Loucy (cell line): ENCODE measurements around the gene PCTP.

Experiments
- H2AFZ ChIP-seq: fragments of 200-600 bp; sonication (generic); 2 replicates; pipeline ENCODE4 v1.6.0; 2016; ENCODE audit warnings: antibody characterized with exemption, mild to moderate bottlenecking, low read length, moderate library complexity
- H3F3A ChIP-seq: fragments of 200-600 bp; 2 replicates; pipeline ENCODE4 v1.6.0; 2016; ENCODE audit warnings: antibody characterized with exemption, low read depth, mild to moderate bottlenecking
- H3K27me3 ChIP-seq: fragments of 200-600 bp; sonication (generic); 2 replicates; pipeline ENCODE4 v1.6.1; 2014; ENCODE audit warnings: low read length, mild to moderate bottlenecking; ENCODE audit not compliant: insufficient read depth, poor library complexity, severe bottlenecking
- H3K36me3 ChIP-seq: fragments of 200-600 bp; sonication (generic); 2 replicates; pipeline ENCODE4 v1.6.1; 2016; ENCODE audit warnings: low read length; ENCODE audit not compliant: insufficient read depth
- H3K4me1 ChIP-seq: fragments of 200-600 bp; sonication (generic); 2 replicates; pipeline ENCODE4 v1.5.1; 2014; ENCODE audit warnings: low read length, mild to moderate bottlenecking; ENCODE audit not compliant: insufficient read depth, poor library complexity, severe bottlenecking
- H3K4me2 ChIP-seq: fragments of 200-600 bp; sonication (generic); 2 replicates; pipeline ENCODE4 v1.6.0; 2014; ENCODE audit warnings: antibody characterized with exemption, low read length, low read depth, mild to moderate bottlenecking; ENCODE audit not compliant: poor library complexity, severe bottlenecking
- H3K4me3 ChIP-seq: fragments of 200-600 bp; sonication (generic); 2 replicates; pipeline ENCODE4 v1.5.1; 2014; ENCODE audit warnings: low read length, mild to moderate bottlenecking, mixed read lengths; ENCODE audit not compliant: poor library complexity, severe bottlenecking
- H3K79me2 ChIP-seq: fragments of 200-600 bp; sonication (generic); 2 replicates; pipeline ENCODE4 v1.6.1; 2014; ENCODE audit warnings: low read length; ENCODE audit not compliant: insufficient read depth
- H3K9ac ChIP-seq: fragments of 200-600 bp; sonication (generic); 2 replicates; pipeline ENCODE4 v1.6.0; 2014; ENCODE audit warnings: mild to moderate bottlenecking, low read depth, low read length, moderate library complexity; ENCODE audit not compliant: poor library complexity, severe bottlenecking
- H3K9me2 ChIP-seq: fragments of 200-600 bp; sonication (generic); replicated peaks from 2 replicates; pipeline ENCODE4 v1.6.1; 2016; ENCODE audit warnings: low read depth, low read length, mixed read lengths
- H3K9me3 ChIP-seq: fragments of 200-600 bp; sonication (generic); 2 replicates; pipeline ENCODE4 v1.6.1; 2014; ENCODE audit warnings: mild to moderate bottlenecking, antibody characterized with exemption, low read length, low read depth; ENCODE audit not compliant: insufficient read depth
- H4K20me1 ChIP-seq: fragments of 200-600 bp; sonication (generic); 2 replicates; pipeline ENCODE4 v1.6.0; 2014; ENCODE audit warnings: antibody characterized with exemption, low read length, mild to moderate bottlenecking; ENCODE audit not compliant: insufficient read depth, poor library complexity, severe bottlenecking
- CTCF ChIP-seq: fragments of 200-600 bp; sonication (generic); conservative IDR thresholded peaks from 2 replicates; pipeline ENCODE4 v1.5.1; 2014; ENCODE audit warnings: mild to moderate bottlenecking, antibody characterized with exemption, low read length
- EZH2phosphoT487 ChIP-seq: fragments of 200-600 bp; IDR thresholded peaks from 2 replicates; pipeline ENCODE4 v1.6.1; 2018; ENCODE audit warnings: antibody characterized with exemption, mild to moderate bottlenecking, moderate library complexity, borderline replicate concordance

Gene PCTP

DNA sequence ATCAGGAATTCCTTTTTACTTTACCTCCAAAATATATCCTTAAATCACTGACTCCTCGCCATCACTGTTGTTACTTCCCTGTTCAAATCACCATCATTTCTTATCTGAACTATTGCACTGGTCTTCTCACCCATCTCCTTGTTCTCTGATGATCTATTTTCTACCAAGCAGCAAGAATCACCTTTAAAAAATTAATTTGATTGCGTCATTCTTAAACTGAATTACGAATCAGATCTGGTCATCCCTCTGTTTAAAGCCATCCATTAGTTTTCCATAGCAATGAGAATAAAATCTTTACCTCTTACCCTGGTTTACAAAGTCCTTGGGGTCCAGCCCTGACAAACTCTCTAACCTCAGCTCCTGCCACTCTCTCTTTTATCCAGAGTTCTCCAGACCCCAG, 14.6 kb downstream of the PCTP start:
- H3K9me3 ChIP-seq, result no peaks in the 10 kb centered on the region
- no peak for TF ChIP-seq EZH2phosphoT487
- TF ChIP-seq CTCF, result no peak
- H2AFZ ChIP-seq, result no peak overlapping the region
- no peak overlapping the region for H3K4me2 ChIP-seq
- H3K4me3 ChIP-seq, result no peak overlapping the region
- H3K27me3 ChIP-seq, result no peaks in the 10 kb centered on the region
- H3K79me2 ChIP-seq, result 0 out of 2 replicates have a peak, but pooled peaks cover 4% of the 10 kb centered on the region
- no peaks in the 10 kb centered on the region for H3F3A ChIP-seq
- H3K9me2 ChIP-seq, result no peaks in the 10 kb centered on the region
- no peaks in the 10 kb centered on the region for H4K20me1 ChIP-seq
- H3K36me3 ChIP-seq, result peaks cover 16% of the 10 kb centered on the region; the same call in 1 of the 2 replicates
- no peak overlapping the region for H3K9ac ChIP-seq
- H3K4me1 ChIP-seq, result no peaks in the 10 kb centered on the region

GRCh38 chr17:55768936-55769624, 18.2 kb downstream of the PCTP start:
- H3K9ac ChIP-seq, result no peak overlapping the region
- H3K9me2 ChIP-seq, result no peaks in the 10 kb centered on the region
- 0 out of 2 replicates have a peak, but pooled peaks cover under 1% of the 10 kb centered on the region for H3K79me2 ChIP-seq
- no peak overlapping the region for H3K4me3 ChIP-seq
- TF ChIP-seq EZH2phosphoT487 (no peak), CTCF (no peak)
- no peaks in the 10 kb centered on the region for H3K9me3 ChIP-seq
- H2AFZ ChIP-seq, result no peak overlapping the region
- no peaks in the 10 kb centered on the region for H4K20me1 ChIP-seq
- no peaks in the 10 kb centered on the region for H3K4me1 ChIP-seq
- peaks cover 46% of the 10 kb centered on the region; the same call in 1 of the 2 replicates for H3K36me3 ChIP-seq
- H3K4me2 ChIP-seq, result no peak overlapping the region
- H3F3A ChIP-seq, result no peaks in the 10 kb centered on the region
- H3K27me3 ChIP-seq, result no peaks in the 10 kb centered on the region

DNA sequence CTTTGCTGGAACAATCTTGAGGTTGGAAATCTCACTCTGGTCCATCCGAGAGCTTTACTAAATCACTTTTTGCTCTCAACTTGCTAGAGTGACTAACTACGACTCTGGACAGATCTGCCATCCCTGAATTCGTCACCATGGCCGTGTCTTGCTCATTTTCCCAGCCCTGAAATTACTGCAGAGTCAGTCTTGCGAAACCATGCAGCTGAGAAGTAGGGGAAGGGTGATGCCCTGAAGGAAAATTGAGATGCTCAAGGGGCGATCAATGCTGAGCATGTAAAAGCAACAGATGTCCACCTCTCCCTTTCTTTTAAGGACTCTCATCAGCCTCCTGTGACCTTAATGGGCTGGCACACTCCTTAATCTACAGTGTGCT, 18.8 kb downstream of the PCTP start:
- no peak for TF ChIP-seq EZH2phosphoT487
- TF ChIP-seq CTCF, result no peak
- no peak overlapping the region for H2AFZ ChIP-seq
- H3K9ac ChIP-seq, result no peak overlapping the region
- no peaks in the 10 kb centered on the region for H3K4me1 ChIP-seq
- no peaks in the 10 kb centered on the region for H3K27me3 ChIP-seq
- H3K4me3 ChIP-seq, result no peak overlapping the region
- H3K9me3 ChIP-seq, result no peaks in the 10 kb centered on the region
- H3K9me2 ChIP-seq, result no peaks in the 10 kb centered on the region
- no peak overlapping the region for H3K4me2 ChIP-seq
- no peaks in the 10 kb centered on the region for H3K79me2 ChIP-seq
- peaks cover 49% of the 10 kb centered on the region; the same call in 1 of the 2 replicates for H3K36me3 ChIP-seq
- H3F3A ChIP-seq, result no peaks in the 10 kb centered on the region
- no peaks in the 10 kb centered on the region for H4K20me1 ChIP-seq
